HG03139 (cell line): ENCODE measurements around the gene ITGAE.

Experiments
- ATAC-seq: cut with Tn5 transposase; IDR thresholded peaks from one replicate; pipeline ENCODE4 v1.9.1; 2021; ENCODE audit not compliant: unreplicated experiment

The ITGAE gene

DNA sequence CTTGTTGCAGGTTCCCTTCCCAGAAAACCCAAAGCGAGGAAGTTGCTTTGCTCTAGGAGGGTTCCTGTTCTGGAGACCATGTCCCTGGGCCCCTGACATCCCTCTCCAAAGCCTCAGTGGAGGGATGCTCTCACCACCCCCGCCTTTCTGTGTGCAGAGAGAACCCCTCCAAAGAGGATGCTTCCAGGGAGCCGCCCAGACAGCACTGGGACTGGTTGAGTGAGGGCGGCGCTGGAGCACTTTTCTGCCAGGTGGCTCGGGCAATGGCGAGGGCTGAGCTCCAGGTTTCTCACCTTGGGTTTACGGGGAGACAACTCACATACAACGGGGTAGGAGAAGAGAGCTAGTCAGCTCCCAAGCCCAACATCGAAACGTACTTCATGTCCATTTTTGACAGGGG is 125.1 kb downstream of the ITGAE start:
- ATAC-seq: no peak

DNA sequence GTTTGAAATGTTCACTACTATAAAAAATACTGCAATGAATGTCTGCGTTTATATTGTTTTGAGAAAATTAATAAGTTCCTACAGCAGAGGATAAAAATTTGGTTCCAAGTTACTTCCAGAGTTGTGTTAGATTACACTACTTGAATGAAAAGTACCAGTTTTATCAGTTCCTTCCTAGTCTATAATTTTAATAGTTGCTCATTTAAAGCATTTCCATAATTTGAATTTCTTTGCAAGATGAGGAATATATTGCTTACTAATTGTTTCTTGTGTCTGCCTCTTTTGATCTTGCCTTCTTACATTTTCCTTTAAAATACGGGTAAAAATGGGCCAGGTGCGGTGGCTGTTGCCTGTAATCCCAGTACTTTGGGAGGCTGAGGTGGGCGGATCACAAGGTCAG is 128.4 kb downstream of the ITGAE start:
- ATAC-seq: no peak

DNA sequence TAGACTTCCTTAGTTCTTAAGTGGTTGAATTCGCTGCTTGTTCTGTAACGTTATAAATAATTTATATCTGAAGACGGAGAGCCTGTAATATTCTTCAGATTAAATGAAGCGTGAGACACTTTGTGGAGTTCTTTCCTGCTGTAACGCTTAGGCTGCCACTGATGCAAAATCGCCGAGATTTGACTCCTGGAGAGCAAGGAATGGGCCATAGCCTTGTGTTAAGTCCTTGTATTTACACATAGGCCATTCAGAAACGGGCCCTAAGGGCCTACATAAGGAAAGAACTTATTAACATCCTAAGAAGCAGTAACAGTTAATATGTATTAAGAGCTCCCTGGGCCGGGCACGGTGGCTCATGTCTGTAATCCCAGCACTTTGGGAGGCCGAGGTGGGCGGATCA is 131.4 kb downstream of the ITGAE start:
- no peak for ATAC-seq

DNA sequence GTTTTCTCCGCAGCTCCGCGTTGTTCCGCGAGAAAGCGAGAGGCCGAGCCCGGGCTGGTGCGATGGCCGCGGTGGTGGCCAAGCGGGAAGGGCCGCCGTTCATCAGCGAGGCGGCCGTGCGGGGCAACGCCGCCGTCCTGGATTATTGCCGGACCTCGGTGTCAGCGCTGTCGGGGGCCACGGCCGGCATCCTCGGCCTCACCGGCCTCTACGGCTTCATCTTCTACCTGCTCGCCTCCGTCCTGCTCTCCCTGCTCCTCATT is 132.0 kb downstream of the ITGAE start:
- ATAC-seq: no peak

DNA sequence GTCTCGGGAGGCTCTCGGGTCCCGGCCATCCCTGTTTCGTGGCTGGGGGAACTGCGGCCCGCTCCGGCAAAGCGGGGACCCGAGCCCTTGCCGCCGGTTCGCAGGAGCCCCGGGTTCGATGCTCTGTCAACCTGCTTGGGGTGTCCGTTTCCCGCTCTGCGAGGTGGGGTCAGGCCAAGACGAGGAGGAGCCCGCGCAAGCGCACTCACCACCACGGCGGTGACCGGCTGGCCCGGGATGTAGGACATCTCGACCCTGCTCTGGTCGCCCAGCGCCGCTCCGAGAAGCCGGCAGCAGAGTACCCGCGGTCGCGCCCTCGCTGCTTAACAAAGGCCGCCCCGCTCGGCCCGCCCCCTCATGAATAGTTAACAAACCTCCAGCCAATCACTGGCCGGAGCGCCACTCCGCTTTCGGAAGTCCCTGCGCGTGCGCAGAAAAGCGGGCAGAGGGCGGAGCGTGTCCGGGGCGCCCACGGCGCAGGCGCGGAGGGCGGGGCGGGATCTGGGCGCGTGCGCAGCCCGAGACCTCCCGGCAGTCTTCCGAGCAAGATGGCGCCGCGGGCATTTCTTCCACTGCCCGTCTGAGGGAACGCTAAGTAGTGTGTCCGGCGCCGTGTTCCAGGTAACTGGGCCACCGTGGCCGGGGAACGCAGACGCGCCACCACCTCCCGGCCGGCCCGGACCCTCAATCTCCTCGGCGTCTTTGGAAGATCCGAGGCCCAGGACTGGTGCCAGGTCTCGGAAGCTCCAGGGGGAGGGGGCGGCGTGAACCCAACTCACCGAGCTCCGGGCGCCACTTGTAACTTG is 132.5 kb downstream of the ITGAE start, which contains the start of the genes EMC6 and TAX1BP3:
EMC6 (plus strand) TSS at position 534 of the 806 bp plus-strand sequence. CDS start 335 bp downstream, outside the sequence.
TAX1BP3 (minus strand) TSS at position 300 of the 806 bp plus-strand sequence; CDS start at position 248, 52 bp downstream.
- ATAC-seq: peak; percentile 76

DNA sequence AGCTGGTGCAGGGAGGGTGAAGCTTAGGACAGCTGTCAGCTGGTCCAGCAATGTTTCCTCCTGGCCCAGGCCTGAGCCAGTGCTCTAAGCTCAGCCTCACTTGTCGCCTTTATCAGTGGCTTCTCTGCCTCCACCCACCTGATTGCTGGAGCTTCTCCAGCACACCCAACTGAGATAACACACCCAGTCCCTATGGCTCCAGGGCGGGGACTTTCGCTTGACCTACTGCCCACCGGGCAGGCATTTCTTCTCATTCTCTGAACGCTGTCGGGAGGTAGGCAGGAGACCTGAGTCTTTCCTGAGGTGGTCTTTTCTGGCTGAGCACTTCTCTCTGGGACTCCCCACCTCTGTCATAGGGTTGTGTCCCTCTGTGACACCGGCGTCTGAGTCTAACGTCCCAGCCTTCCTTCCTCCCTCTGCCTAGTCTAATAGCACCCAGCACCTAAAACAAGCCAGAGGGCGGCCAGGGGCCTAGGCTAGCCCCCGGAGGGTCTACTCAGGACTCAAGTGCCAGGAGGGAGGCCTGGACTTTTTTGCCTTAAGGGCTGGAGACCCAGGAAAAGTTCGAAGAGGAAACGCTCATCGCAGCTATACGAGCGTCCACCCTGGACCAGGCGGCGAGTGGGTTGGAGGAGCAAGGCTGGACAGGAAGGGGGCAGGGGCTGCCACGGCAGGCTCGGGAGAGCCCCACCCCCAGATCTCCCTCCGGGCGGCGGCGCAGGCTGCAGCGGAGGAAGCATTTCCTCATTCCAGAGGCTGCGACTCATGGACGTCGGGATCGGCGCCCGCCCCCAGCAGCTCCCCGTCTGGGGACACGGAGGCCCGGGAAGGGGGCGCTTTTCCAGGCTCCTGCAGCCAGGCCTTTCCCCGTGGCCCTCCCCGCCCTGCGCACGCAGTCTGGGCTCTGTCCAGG is 133.4 kb downstream of the ITGAE start:
- peak; percentile 6 for ATAC-seq

DNA sequence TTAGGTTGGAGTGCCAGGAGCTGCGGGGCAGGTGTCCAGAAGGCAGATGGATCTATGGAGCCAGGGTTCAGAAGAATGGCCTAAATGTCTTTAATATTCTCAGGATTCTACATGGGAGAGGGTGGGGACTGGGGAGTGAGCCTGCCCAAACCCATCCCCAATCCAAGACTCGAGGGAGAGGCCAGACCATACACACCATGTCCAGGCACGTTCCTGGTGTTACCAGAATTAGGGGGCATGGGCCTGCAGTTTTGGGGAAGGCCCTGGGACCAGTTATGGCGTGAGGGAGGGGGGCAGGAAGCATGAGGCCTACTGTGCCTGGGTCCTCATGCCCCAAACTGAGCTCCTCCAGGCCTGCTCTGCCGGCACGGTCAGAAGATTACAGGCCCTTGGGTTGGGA is 134.5 kb downstream of the ITGAE start:
- no peak for ATAC-seq

DNA sequence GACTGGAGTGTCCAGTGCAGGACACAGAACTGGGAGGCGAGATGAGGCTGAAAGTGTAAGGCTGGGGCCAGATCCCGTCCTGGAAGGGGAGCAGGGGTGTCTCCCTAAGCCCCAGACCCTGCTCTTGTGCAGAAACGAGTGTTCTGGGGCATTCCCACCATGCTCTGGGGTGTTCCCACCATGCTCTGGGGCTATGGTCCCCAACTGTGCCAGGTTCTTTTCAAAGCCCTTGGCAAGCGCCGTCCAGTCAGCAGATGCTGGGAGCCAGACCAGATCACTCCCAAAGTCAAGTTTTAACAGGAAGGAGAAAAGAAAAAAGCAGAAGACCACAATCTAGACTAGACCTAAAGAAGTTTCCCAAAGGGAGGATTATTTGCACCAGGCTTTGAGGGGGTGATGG is 135.2 kb downstream of the ITGAE start:
- no peak for ATAC-seq
